Umbilical cord (tissue), 2 donors: ENCODE results near the gene MSL2. TPM values are rescaled to one million over a fixed set of nuclear protein-coding genes. Genes with fewer than 3 reads are reported as not detected.
"Not testable (repeated sequence)": the region's sequence is repeated elsewhere in the genome, so short reads cannot be mapped to it uniquely, and the experiment has no call there.

Experiments used
- DNase-seq: peaks from one replicate; pipeline ENCODE4 v3.0.0-alpha.2; 2015; ENCODE audit warnings: low spot score
- total RNA-seq: library from RNA; depleted of rRNA; stranded (reverse); fragments of >200 nt; gene quantifications from one replicate; pipeline ENCODE4 v1.2.3, GENCODE V29; 2014; ENCODE audit warnings: low replicate concordance; ENCODE audit not compliant: insufficient read depth

Gene MSL2
- total RNA-seq, 1 donor from 2014 or later: 55.6 TPM

- DNase-seq: not testable (repeated sequence)
Measured at GRCh38 chr3:136144397-136144796, 51.7 kb downstream of the MSL2 start.

GRCh38 chr3:136142592-136142991 is 53.5 kb downstream of the MSL2 start:
- DNase-seq: peak; percentile 64

- DNase-seq: no peak
Measured at GRCh38 chr3:136141891-136142290, 54.2 kb downstream of the MSL2 start.

- DNase-seq: no peak
Measured at GRCh38 chr3:136141291-136141785, 54.8 kb downstream of the MSL2 start.

- no peak for DNase-seq
Measured at GRCh38 chr3:136136454-136136853, 59.7 kb downstream of the MSL2 start.

GRCh38 chr3:136135039-136135802 is 60.9 kb downstream of the MSL2 start:
- DNase-seq: peak; percentile 15

GRCh38 chr3:136134091-136134490 is 62.0 kb downstream of the MSL2 start:
- no peak for DNase-seq

- DNase-seq: not testable (repeated sequence)
Measured at GRCh38 chr3:136131647-136132046, 64.5 kb downstream of the MSL2 start.

GRCh38 chr3:136122006-136122405 is 74.1 kb downstream of the MSL2 start:
- no peak for DNase-seq

- DNase-seq: no peak
Measured at GRCh38 chr3:136120373-136121348, 75.5 kb downstream of the MSL2 start.

GRCh38 chr3:136119783-136120182 is 76.4 kb downstream of the MSL2 start:
- not testable (repeated sequence) for DNase-seq

- not testable (repeated sequence) for DNase-seq
Measured at GRCh38 chr3:136119332-136119731, 76.8 kb downstream of the MSL2 start.

GRCh38 chr3:136114421-136114820 is 81.7 kb downstream of the MSL2 start:
- DNase-seq: no peak

- DNase-seq: no peak
Measured at GRCh38 chr3:136110481-136110880, 85.7 kb downstream of the MSL2 start.

- no peak for DNase-seq
Measured at GRCh38 chr3:136109499-136109898, 86.6 kb downstream of the MSL2 start.

GRCh38 chr3:136106101-136106500 is 90.0 kb downstream of the MSL2 start:
- no peak for DNase-seq

- DNase-seq: no peak
Measured at GRCh38 chr3:136105044-136105443, 91.1 kb downstream of the MSL2 start.

Other genes starting within 250 kb of the MSL2 start
- 20.2 TPM for gene PPP2R3A, start 230.6 kb downstream of the MSL2 start, total RNA-seq
- 13.5 TPM for gene PCCB, start 54.0 kb upstream of the MSL2 start, total RNA-seq